HL-60 (cell line): Measurements from ENCODE around the gene RSRC2.

Experiments
- GABPA ChIP-seq: IDR thresholded peaks from 2 replicates; pipeline ENCODE4 v1.6.1; 2012; ENCODE audit warnings: low read depth
- POLR2AphosphoS5 ChIP-seq: IDR thresholded peaks from 2 replicates; pipeline ENCODE4 v1.6.1; 2012; ENCODE audit warnings: low read depth
- SPI1 ChIP-seq: IDR thresholded peaks from 2 replicates; pipeline ENCODE4 v1.6.1; 2012; ENCODE audit warnings: low read depth, mild to moderate bottlenecking, borderline replicate concordance
- TF ChIP-seq, protein P1 (sequence below): IDR thresholded peaks from one replicate; pipeline ENCODE4 v1.5.1; 2011; ENCODE audit warnings: low read length, control low read depth, inconsistent platforms; ENCODE audit not compliant: insufficient read depth

DNA sequence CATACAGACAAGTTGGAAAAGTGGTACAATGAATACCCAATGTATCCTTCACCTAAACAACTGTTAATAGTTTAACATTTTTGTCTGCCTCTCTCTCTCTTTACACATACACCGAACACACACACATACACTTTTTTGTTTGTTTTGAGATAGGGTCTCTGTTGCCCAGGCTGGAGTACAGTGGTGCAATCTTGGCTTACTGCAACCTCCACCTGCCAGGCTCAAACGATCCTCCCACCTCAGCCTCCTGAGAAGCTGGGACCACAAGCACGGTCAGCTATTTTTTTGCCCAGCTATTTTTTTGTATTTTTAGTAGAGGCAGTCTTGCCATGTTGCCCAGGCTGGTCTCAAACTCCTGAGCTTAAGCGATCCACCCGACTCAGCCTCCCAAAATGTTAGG is 42.8 kb downstream of the RSRC2 start:
- TF ChIP-seq SPI1 (no peak), POLR2AphosphoS5 (no peak), GABPA (no peak)
- TF ChIP-seq, protein P1, sequence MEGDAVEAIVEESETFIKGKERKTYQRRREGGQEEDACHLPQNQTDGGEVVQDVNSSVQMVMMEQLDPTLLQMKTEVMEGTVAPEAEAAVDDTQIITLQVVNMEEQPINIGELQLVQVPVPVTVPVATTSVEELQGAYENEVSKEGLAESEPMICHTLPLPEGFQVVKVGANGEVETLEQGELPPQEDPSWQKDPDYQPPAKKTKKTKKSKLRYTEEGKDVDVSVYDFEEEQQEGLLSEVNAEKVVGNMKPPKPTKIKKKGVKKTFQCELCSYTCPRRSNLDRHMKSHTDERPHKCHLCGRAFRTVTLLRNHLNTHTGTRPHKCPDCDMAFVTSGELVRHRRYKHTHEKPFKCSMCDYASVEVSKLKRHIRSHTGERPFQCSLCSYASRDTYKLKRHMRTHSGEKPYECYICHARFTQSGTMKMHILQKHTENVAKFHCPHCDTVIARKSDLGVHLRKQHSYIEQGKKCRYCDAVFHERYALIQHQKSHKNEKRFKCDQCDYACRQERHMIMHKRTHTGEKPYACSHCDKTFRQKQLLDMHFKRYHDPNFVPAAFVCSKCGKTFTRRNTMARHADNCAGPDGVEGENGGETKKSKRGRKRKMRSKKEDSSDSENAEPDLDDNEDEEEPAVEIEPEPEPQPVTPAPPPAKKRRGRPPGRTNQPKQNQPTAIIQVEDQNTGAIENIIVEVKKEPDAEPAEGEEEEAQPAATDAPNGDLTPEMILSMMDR = no peak
